ENCODE measurements around the gene UNC80. TPM values are rescaled to one million over a fixed set of nuclear protein-coding genes. Genes with fewer than 3 reads are reported as not detected.

The UNC80 gene
- total and polyA plus RNA-seq, 2 of the 4 experiments (the other 2 are of a cell fraction): not detected

DNA sequence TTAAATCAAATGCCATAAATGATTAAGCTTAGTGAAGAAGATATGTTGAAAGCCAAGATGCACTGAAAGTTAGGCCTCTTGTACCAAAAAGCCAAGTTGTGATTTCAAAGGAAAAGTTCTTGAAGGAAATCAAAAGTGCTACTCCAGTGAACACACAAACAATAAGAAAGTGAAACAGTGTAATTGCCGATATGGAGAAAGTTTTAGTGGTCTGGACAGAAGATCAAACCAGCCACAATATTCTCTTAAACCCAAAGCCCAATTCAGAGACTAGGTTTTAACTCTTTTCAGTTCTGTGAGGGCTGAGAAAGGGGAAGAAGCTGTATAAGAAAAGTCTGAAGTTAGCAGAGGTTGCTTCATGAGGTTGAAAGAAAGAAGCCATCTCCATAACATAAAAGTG is 129.0 kb downstream of the UNC80 start:
- Histone ChIP-seq H3K56ac (ENCODE audit: extremely low read depth, insufficient read depth, low read length) (no peak overlapping the region), H2AK9ac (replicated peaks; ENCODE audit: low read depth, low read length, poor library complexity) (no peak overlapping the region), H3K27ac (ENCODE audit: insufficient read depth, low read length) (no peak overlapping the region), H2AFZ (replicated peaks; ENCODE audit: low read length, poor library complexity) (no peak overlapping the region), H2BK120ac (ENCODE audit: low read depth, low read length) (no peak overlapping the region), H3K18ac (ENCODE audit: low read depth, low read length) (no peak overlapping the region), H3K4me3 (ENCODE audit: insufficient read depth, low read depth, low read length) (no peak overlapping the region), H3K9me1 (ENCODE audit: insufficient read depth, low read length) (no peaks in the 10 kb centered on the region), H3K14ac (replicated peaks; ENCODE audit: low read depth, low read length) (no peak overlapping the region), H3K4me1 (ENCODE audit: control insufficient read depth, insufficient read depth, low read length) (no peaks in the 10 kb centered on the region), H3K9ac (ENCODE audit: low read depth, low read length) (no peak overlapping the region), H3K79me1 (ENCODE audit: low read depth in 1 of 2, low read length in 2 of 2) (no peaks in the 10 kb centered on the region), H3K27me3 (ENCODE audit: control insufficient read depth, insufficient read depth, low read length) (no peaks in the 10 kb centered on the region), H2AK5ac (ENCODE audit: low read depth, low read length) (no peak overlapping the region), H3K9me3 (ENCODE audit: control insufficient read depth, insufficient read depth, low read length) (peaks cover 3% of the 10 kb centered on the region; the same call in 1 of the 2 replicates), H3K36me3 (ENCODE audit: control insufficient read depth, insufficient read depth, low read length) (no peaks in the 10 kb centered on the region), H2BK15ac (ENCODE audit: low read depth, low read length) (no peak overlapping the region), H3K4me2 (ENCODE audit: low read depth, low read length) (no peak overlapping the region), H2BK20ac (ENCODE audit: low read depth, low read length) (no peak overlapping the region), H4K8ac (ENCODE audit: low read depth in 2 of 2, low read length in 2 of 2) (no peak overlapping the region), H3K23ac (ENCODE audit: low read depth, low read length) (no peak overlapping the region), H4K91ac (ENCODE audit: insufficient read depth, low read depth, low read length) (no peak overlapping the region), H4K20me1 (ENCODE audit: insufficient read depth, low read length) (no peaks in the 10 kb centered on the region), H4K5ac (ENCODE audit: low read depth, low read length) (no peak overlapping the region), H3K4ac (ENCODE audit: low read depth, low read length) (no peak overlapping the region), H2BK5ac (ENCODE audit: low read depth, low read length, poor library complexity, severe bottlenecking) (no peak overlapping the region)
- ATAC-seq (ENCODE audit: low read depth) (no peak), DNase-seq (no peak)
- dilution Hi-C loops (cut with HindIII; ENCODE audit: low sequenced_read_pairs, unreplicated experiment): no loop called here
- CTCF ChIA-PET: no interaction called here
- in situ Hi-C loops (cut with MboI; ENCODE audit: low sequenced_read_pairs): no loop called here
- POLR2A ChIA-PET (ENCODE audit: unreplicated experiment): no interaction called here
- no TSS peak for BruUV-seq (replicated peaks)
- intact Hi-C loops (cut with micrococcal nuclease): no loop called here
- WGBS, 2 experiments (ENCODE audit: extremely low coverage in 2 of 2, insufficient read length in 1 of 2): no CpG with 5 or more reads among the region's 1 CpG
- TF ChIP-seq RCOR1 (IDR thresholded peaks at IDR 0.05; ENCODE audit: insufficient replicate concordance, low read length): no peak
- TF ChIP-seq CHD1 (IDR thresholded peaks at IDR 0.05; ENCODE audit: low read depth, low read length): no peak
- TF ChIP-seq MAZ (IDR thresholded peaks at IDR 0.05; ENCODE audit: borderline replicate concordance, low read depth, low read length): no peak
- no peak for TF ChIP-seq POLR2A (IDR thresholded peaks at IDR 0.05; ENCODE audit: low read depth, low read length)
- TF ChIP-seq CEBPB (IDR thresholded peaks at IDR 0.05; ENCODE audit: low read depth, low read length): no peak
- TF ChIP-seq RFX5 (IDR thresholded peaks at IDR 0.05; ENCODE audit: low read depth, low read length): no peak
- no peak for TF ChIP-seq BHLHE40 (IDR thresholded peaks at IDR 0.05; ENCODE audit: low read depth, low read length)
- TF ChIP-seq FOS (IDR thresholded peaks at IDR 0.05; ENCODE audit: low read depth, low read length): no peak
- TF ChIP-seq, protein P1, sequence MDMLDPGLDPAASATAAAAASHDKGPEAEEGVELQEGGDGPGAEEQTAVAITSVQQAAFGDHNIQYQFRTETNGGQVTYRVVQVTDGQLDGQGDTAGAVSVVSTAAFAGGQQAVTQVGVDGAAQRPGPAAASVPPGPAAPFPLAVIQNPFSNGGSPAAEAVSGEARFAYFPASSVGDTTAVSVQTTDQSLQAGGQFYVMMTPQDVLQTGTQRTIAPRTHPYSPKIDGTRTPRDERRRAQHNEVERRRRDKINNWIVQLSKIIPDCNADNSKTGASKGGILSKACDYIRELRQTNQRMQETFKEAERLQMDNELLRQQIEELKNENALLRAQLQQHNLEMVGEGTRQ (IDR thresholded peaks at IDR 0.05; ENCODE audit: low read depth, low read length): no peak
- TF ChIP-seq, protein P2, sequence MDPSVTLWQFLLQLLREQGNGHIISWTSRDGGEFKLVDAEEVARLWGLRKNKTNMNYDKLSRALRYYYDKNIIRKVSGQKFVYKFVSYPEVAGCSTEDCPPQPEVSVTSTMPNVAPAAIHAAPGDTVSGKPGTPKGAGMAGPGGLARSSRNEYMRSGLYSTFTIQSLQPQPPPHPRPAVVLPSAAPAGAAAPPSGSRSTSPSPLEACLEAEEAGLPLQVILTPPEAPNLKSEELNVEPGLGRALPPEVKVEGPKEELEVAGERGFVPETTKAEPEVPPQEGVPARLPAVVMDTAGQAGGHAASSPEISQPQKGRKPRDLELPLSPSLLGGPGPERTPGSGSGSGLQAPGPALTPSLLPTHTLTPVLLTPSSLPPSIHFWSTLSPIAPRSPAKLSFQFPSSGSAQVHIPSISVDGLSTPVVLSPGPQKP (IDR thresholded peaks at IDR 0.05; ENCODE audit: borderline replicate concordance, low read depth, low read length): no peak
- no peak for TF ChIP-seq CTCF (conservative IDR thresholded peaks at IDR 0.05; ENCODE audit: low read depth, low read length)
- no peak for TF ChIP-seq NFE2L2 (IDR thresholded peaks at IDR 0.05; ENCODE audit: low read depth, low read length)
- no peak for TF ChIP-seq MXI1 (IDR thresholded peaks at IDR 0.05; ENCODE audit: borderline replicate concordance, low read depth, low read length)
- TF ChIP-seq SMC3 (IDR thresholded peaks at IDR 0.05; ENCODE audit: low read depth, low read length): no peak

Data from IMR-90 (cell line).